Neural cell (in vitro differentiated cells): Measurements from ENCODE around the gene MED12. TPM values are rescaled to one million over a fixed set of nuclear protein-coding genes. Genes with fewer than 3 reads are reported as not detected.

ENCODE experiments used
- H2AFZ ChIP-seq: fragments of 200-600, 300-800 bp; sonication (generic), shearing (Covaris generic); 2 replicates; pipeline ENCODE4 v1.6.0; 2014; ENCODE audit warnings: low read depth, mild to moderate bottlenecking, antibody characterized with exemption, low read length, moderate library complexity
- H3F3A ChIP-seq: fragments of 200-600 bp; shearing (Covaris generic); 2 replicates; pipeline ENCODE4 v1.6.1; 2016; ENCODE audit warnings: mild to moderate bottlenecking, moderate library complexity, mixed read lengths, antibody characterized with exemption, low read length; ENCODE audit not compliant: insufficient read depth, poor library complexity, severe bottlenecking
- H3K27ac ChIP-seq: fragments of 200-600, 300-800 bp; sonication (generic), shearing (Covaris generic); 2 replicates; pipeline ENCODE4 v1.5.1; 2014; ENCODE audit warnings: mild to moderate bottlenecking, low read length, moderate library complexity
- H3K27me3 ChIP-seq: fragments of 300-800, 200-600 bp; sonication (generic), shearing (Covaris generic); 2 replicates; pipeline ENCODE4 v1.6.0; 2014; ENCODE audit warnings: mild to moderate bottlenecking, low read depth, low read length, moderate library complexity; ENCODE audit not compliant: insufficient read depth
- H3K36me3 ChIP-seq: fragments of 300-800, 200-600 bp; sonication (generic), shearing (Covaris generic); 2 replicates; pipeline ENCODE4 v1.5.1; 2014; ENCODE audit warnings: mild to moderate bottlenecking, antibody characterized with exemption, low read length, moderate library complexity; ENCODE audit not compliant: insufficient read depth
- H3K4me2 ChIP-seq: fragments of 300-800, 200-600 bp; sonication (generic), shearing (Covaris generic); 2 replicates; pipeline ENCODE4 v1.6.0; 2014; ENCODE audit warnings: mild to moderate bottlenecking, low read length
- H3K4me3 ChIP-seq: fragments of 300-800, 200-600 bp; sonication (generic), shearing (Covaris generic); 2 replicates; pipeline ENCODE4 v1.5.1; 2014; ENCODE audit warnings: mild to moderate bottlenecking, low read length, moderate library complexity
- H3K79me2 ChIP-seq: fragments of 200-600 bp; shearing (Covaris generic); replicated peaks from 2 replicates; pipeline ENCODE4 v1.6.0; 2014; ENCODE audit warnings: mild to moderate bottlenecking, low read length, moderate library complexity; ENCODE audit not compliant: insufficient read depth
- H3K9ac ChIP-seq: fragments of 300-800, 200-600 bp; sonication (generic), shearing (Covaris generic); 2 replicates; pipeline ENCODE4 v1.6.1; 2016; ENCODE audit warnings: mild to moderate bottlenecking, low read length, mixed read lengths
- H3K9me2 ChIP-seq: fragments of 200-600 bp; shearing (Covaris generic); 2 replicates; pipeline ENCODE4 v1.6.1; 2016; ENCODE audit warnings: mild to moderate bottlenecking, low read length, mixed read lengths; ENCODE audit not compliant: insufficient read depth
- H3K9me3 ChIP-seq: fragments of 200-600, 300-800 bp; sonication (generic), shearing (Covaris generic); 2 replicates; pipeline ENCODE4 v1.6.1; 2016; ENCODE audit warnings: mild to moderate bottlenecking, mixed run types, low read length, moderate library complexity, mixed read lengths
- H4K20me1 ChIP-seq: fragments of 200-600 bp; shearing (Covaris generic); 2 replicates; pipeline ENCODE4 v1.6.1; 2016; ENCODE audit warnings: mild to moderate bottlenecking, mixed run types; ENCODE audit not compliant: insufficient read depth
- CTCF ChIP-seq: fragments of 450-650 bp; IDR thresholded peaks from 2 replicates; pipeline ENCODE4 v1.5.1; 2014; ENCODE audit warnings: antibody characterized with exemption, mild to moderate bottlenecking, moderate library complexity; ENCODE audit not compliant: poor library complexity, severe bottlenecking
- EP300 ChIP-seq: fragments of 450-650 bp; conservative IDR thresholded peaks from 2 replicates; pipeline ENCODE4 v1.6.1; 2014; ENCODE audit warnings: antibody characterized with exemption, mild to moderate bottlenecking, moderate library complexity; ENCODE audit not compliant: poor library complexity, severe bottlenecking
- EZH2 ChIP-seq: fragments of 200-600, 300-800 bp; shearing (Covaris generic), sonication (generic); IDR thresholded peaks from 2 replicates; pipeline ENCODE4 v1.6.1; 2014; ENCODE audit warnings: antibody characterized with exemption, low read length, borderline replicate concordance, mild to moderate bottlenecking; ENCODE audit not compliant: insufficient read depth, poor library complexity, severe bottlenecking
- MXI1 ChIP-seq: fragments of 450-650 bp; conservative IDR thresholded peaks from 2 replicates; pipeline ENCODE4 v1.6.1; 2014; ENCODE audit warnings: antibody characterized with exemption, mild to moderate bottlenecking; ENCODE audit not compliant: poor library complexity, severe bottlenecking
- POLR2AphosphoS5 ChIP-seq: IDR thresholded peaks from 2 replicates; pipeline ENCODE4 v1.6.1; 2012
- RAD21 ChIP-seq: fragments of 450-650 bp; conservative IDR thresholded peaks from 2 replicates; pipeline ENCODE4 v1.6.1; 2014; ENCODE audit warnings: antibody characterized with exemption, mild to moderate bottlenecking, moderate library complexity
- REST ChIP-seq: IDR thresholded peaks from 2 replicates; pipeline ENCODE4 v1.6.1; 2012; ENCODE audit warnings: borderline replicate concordance
- SMC3 ChIP-seq: fragments of 450-650 bp; conservative IDR thresholded peaks from 2 replicates; pipeline ENCODE4 v1.6.1; 2014; ENCODE audit warnings: antibody characterized with exemption, mild to moderate bottlenecking, moderate library complexity; ENCODE audit not compliant: poor library complexity
- TAF1 ChIP-seq: IDR thresholded peaks from 2 replicates; pipeline ENCODE4 v1.6.1; 2012; ENCODE audit warnings: low read depth
- polyA plus RNA-seq: library from polyadenylated mRNA; depleted of rRNA; stranded (reverse); fragments of >200 nt; gene quantifications from 2 replicates; pipeline ENCODE4 v1.2.3, GENCODE V29; 2014

MED12 gene
- polyA plus RNA-seq, 1 donor from 2014 or later, result 5.6 TPM

GRCh38 chrX:71128166-71128833, 9.9 kb downstream of the MED12 start:
- Histone ChIP-seq H3K9ac (no peak overlapping the region), H4K20me1 (no peaks in the 10 kb centered on the region), H3K4me3 (no peak overlapping the region), H3K4me2 (no peak overlapping the region), H3K27me3 (no peaks in the 10 kb centered on the region), H3K9me3 (no peaks in the 10 kb centered on the region), H3K9me2 (no peaks in the 10 kb centered on the region), H3F3A (no peaks in the 10 kb centered on the region), H3K36me3 (no peaks in the 10 kb centered on the region), H3K27ac (no peak overlapping the region), H2AFZ (no peak overlapping the region), H3K79me2 (no peaks in the 10 kb centered on the region)
- no peak for TF ChIP-seq SMC3

- no peak overlapping the region for H3K4me3 ChIP-seq
- no peaks in the 10 kb centered on the region for H3K79me2 ChIP-seq
- TF ChIP-seq CTCF, result peak; percentile 76
- peak; percentile 83 for TF ChIP-seq SMC3
- no peak for TF ChIP-seq TAF1
- peak; percentile 74 for TF ChIP-seq RAD21
- TF ChIP-seq POLR2AphosphoS5, result no peak
- TF ChIP-seq EZH2, result no peak
- TF ChIP-seq MXI1, result peak; percentile 31
- no peak for TF ChIP-seq EP300
- TF ChIP-seq REST, result no peak
- no peaks in the 10 kb centered on the region for H3K9me2 ChIP-seq
- H3K27me3 ChIP-seq, result no peaks in the 10 kb centered on the region
- H2AFZ ChIP-seq, result no peak overlapping the region
- no peaks in the 10 kb centered on the region for H3K9me3 ChIP-seq
- H3K9ac ChIP-seq, result no peak overlapping the region
- no peaks in the 10 kb centered on the region for H3K36me3 ChIP-seq
- no peaks in the 10 kb centered on the region for H4K20me1 ChIP-seq
- no peaks in the 10 kb centered on the region for H3F3A ChIP-seq
- H3K4me2 ChIP-seq, result no peak overlapping the region
- H3K27ac ChIP-seq, result no peak overlapping the region
Observed at GRCh38 chrX:71128915-71129765, 10.7 kb downstream of the MED12 start.
